Activated naive CD4-positive, alpha-beta T cell treated with Interleukin-2 at 50 U/mL for 16 hours (primary cell): Measurements from ENCODE around the gene STX8.
"Not testable (repeated sequence)": the region's sequence is repeated elsewhere in the genome, so short reads cannot be mapped to it uniquely, and the experiment has no call there.

ENCODE experiments used
- DNase-seq: peaks from one replicate; pipeline ENCODE4 v3.0.0-alpha.2; 2020

The STX8 gene

DNA sequence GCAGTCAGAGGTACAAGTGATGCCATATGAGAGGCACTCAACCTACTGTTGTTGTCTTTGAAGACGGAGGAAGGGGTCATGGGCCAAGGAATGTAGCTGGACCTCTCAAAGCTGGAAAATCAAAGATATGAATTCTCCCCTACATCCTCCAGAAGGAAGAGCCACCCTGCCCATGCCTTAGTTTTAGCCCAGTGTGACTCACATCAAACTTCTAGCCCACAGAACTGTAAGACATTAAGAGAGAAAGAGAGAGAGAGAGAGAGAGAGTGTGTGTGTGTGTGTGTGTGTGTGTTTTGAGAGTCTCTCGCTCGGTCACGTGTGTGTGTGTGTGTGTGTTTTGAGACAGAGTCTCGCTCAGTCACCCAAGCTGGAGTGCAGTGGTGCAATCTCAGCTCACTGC is 87.1 kb downstream of the STX8 start:
- DNase-seq = no peak

DNA sequence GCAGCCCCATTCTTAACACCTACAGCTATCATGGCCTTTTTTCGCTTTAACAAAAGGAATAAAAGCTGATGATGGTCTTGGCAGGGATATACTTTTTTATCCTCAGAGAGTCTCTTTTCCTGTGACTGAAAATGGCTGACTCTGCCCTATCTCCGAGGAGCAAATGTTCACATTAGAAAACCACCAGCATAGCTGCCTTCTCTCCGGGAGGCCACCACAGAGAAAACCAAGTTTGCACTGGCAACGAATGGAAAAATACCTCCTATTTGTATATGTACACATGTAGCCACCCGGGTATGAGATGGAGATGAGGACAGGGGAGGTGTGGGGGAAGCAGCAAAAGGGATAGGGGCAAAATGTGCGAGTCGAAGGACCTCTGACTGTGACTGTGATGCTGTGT is 88.2 kb downstream of the STX8 start:
- no peak for DNase-seq

DNA sequence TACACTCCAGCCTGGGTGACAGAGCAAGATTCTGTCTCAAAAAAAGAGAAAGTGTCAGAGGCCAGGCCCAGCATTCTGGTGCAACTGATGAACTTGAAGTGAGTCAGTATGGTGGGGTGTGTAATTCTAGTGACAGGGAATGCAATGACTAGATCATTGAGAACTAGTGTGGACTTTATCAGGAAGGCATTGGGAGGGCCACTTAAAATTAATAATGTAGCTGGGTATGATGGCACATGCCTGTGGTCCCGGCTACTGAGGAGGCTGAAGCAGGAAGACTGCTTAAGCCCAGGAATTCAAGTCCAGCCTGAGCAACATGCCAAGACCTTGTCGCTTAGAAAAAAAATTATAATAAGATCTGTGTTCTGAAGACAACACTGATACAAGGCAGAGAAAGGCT is 90.8 kb downstream of the STX8 start:
- no peak for DNase-seq

DNA sequence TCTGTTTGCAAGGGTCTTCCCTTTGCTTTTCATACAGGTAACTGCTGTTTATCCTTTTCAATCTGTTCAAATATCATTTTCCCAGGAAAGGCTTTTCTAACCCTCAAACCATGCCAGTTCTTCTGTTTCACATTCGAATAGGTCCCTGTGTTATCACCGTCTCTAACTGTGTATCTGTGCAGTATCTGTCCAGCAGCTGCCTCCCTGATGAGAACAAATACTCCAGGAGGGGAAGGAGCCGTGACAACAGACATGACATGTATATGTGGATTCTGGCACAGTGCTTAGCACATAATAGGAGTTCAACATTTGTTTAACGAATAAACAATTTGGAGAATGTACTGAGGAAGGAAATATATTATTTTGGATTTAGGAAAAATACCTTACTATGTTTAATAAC is 95.7 kb downstream of the STX8 start:
- DNase-seq = no peak

DNA sequence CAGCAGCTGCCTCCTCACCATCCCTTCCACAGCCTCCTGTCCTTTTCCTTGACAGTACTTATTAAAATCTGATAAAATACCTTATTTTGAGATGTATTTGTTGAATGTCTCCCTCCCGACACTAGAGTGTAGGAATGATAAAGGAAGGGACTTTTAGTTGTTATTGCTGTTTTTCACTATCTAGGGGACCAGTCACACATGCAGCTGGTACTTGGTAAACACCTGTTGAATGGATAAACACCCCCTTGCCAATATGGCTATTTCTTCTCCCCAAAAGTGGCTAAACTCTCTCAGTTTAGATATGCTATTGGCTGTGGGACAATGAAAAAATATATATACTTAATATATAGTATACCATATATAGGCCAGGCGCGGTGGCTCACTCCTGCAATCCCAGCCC is 96.7 kb downstream of the STX8 start:
- no peak for DNase-seq

DNA sequence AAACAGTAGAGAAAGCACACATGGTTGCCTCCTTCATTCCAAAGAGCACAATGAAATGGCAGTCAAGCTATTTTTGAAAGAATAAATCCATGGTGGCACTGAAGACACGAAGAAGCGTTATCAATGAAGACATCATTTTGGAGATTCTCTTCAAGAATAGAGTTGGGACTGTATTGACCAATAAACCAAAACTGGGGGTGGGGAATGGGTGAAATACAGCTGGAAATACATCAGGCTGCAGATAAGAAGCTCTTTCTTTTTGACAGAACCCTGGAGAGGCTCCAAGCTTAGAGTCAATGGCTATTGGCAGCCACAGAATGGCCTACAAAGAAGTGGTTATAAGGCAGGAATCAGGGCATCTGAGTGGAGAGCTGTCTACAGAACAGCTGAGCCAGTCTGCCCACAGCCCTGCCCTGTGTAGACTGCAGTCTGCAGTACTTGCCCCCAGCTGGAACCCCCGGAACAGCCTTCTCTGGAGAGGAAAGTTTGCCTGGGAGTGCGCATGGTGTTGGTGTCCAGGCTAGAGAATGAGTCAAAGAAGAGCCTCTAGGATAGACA is 100.4 kb downstream of the STX8 start:
- no peak for DNase-seq

DNA sequence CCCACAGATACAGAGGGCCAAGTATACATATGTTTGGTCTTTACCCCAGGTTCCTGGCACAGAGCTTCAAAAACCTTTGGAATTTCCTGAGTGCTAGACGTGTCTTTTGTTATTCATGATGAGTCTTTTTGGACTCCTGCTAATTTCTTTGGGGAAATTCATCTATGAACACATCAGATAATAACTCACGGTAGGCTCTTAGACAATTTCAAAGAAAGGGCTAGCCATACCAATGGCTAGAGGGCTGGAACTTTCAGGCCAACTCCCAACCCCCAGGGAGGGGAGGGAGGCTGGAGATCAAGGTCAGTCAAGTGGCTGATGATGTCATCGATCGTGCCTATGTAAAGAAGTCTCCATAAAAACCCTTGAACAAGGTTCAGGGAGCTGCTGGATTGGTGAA is 101.9 kb downstream of the STX8 start:
- no peak for DNase-seq

DNA sequence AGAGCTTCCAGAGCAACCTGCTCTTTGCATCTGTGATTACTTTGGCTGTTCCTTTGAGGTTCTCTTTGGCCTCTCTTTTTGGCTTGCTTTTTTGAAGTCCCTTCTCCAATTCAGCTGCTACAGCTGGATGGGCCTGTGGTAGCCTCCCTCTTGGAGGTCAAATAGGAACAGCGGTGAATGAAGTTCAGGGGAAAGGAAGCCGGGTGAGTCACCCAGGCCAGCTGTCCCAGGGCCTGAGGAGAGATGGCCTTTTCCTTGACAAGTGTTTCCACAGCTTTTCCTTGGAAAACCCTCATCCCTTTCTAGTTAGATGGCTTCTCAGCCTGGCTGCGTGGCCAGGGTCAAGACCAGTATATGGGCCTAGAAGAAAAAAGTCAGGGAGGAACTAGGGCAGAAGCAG is 103.1 kb downstream of the STX8 start:
- DNase-seq = no peak

DNA sequence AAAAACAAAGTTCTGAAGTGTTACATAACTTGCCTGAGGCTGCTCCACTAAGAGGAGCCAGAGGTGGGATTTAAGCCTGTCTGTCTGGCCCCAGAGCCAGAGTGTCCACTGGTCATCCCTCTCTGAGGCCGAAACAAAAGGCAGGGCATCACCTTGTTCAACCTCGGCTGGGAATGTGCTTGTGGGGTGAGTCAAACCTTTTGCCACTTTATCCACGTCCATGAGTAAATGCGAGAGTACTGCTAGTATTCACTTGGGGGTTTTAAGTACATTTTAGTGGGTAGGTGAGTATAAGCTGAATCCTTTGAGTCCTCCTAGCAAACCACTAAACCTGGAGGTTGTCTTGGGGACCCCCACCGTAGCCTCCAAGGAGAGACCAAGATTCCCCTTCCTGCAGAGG is 103.5 kb downstream of the STX8 start:
- no peak for DNase-seq

DNA sequence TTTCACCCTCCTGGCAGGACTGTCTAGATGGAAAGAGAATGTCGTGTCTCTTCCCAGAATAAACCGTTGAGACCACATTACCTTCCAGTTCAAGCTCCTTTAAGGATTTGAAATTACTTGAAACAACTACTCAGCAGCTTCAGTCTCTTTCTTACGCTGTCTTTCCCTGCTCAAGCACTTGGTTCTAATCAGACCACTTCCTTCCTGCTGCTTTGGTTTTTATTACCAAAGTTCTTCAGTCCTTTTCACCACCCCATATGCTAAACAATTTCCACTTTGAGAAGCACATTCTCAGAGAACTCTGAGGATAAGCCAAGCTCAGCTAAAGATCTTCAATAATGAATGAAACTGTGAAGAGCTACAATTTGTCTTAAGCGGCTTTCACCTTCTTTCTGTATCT is 105.4 kb downstream of the STX8 start:
- no peak for DNase-seq

DNA sequence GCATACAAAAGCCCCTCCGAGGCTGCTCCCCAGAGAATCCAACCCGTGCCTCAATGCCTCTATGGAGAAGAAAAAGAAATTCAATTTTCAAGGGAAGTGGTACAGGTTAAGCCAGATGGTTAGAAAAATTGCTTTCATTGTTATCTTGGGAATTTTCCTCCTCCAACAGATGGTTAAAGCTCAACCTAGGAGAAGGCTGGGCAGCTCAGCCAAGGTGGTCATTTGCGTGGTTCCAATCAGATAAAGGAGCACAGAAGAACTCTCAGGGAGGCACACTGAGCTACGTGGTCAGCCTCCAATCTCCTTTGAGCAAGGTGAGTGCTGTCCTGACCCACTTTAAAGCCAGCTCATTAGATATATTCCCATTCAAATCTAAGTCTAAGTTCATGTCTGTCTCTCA is 106.7 kb downstream of the STX8 start:
- no peak for DNase-seq

DNA sequence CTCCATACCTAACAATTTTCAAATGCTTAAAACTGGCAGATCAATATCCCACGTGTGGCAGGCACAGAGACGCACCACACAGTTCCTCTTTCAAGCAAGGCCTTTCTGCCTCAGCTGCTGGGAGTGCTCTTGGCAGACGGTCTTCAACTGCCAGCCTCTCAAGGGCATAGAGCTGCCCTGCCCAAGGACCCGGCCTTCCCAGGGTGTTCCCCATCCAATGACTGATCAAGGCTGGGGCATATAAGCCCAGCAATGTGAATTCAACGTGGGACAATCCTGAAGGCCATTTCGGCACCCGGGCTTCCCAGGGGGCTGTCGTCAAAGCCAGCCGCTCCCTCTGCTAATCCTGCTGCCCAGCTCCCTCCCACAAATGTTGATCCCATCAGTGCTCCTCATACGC is 107.1 kb downstream of the STX8 start:
- no peak for DNase-seq

DNA sequence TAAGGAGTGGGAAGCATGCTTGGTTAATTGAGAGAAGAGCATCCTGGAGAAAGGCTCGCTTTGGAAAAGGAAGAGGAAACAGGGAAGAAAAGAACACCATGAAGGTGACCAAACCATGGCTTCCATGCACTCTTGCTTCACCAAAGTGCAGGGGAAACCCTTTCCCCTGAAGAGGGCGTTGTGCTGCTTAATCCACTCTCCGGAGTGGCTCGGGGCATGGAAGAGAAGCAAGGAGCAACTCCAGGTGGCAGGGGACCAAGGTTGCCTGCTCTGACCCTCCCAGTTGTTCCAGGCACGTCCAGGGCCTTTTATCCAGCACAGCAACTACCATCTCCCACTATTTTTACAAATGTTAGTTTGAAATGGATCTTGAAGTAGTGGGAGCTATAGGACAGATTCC is 108.1 kb downstream of the STX8 start:
- no peak for DNase-seq

DNA sequence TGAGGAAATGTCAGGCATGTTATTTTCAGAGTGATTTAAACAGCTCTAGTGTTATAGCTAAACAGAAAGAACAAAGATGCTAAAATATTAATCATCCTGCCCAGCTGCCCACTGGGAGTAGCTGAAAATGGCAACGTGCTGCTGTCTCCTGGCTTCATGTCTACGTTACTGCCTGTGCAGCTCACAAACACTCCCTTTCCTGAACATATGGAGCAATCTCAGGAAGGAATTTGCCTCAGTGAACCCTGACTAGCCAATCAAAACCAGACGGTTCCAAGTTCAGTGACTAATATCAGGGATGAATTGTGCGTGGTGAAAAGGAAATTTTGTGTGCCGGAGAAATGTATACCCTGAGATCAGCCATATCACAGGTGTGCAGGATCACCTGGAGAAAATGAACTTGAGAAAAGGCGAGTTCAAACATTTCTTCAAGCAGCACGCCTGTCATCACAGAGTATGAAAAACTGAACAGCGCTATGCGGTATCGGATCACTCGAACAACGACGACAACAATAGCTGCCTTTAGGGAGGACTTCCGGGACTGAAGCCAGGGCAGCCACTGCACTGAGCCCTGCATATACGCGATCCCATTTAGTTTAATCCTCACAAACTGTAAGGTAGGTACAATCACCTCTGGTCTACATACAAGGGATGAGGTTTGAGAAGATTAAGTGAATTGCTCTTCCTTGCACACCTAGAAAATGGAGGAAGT is 110.3 kb downstream of the STX8 start:
- no peak for DNase-seq

DNA sequence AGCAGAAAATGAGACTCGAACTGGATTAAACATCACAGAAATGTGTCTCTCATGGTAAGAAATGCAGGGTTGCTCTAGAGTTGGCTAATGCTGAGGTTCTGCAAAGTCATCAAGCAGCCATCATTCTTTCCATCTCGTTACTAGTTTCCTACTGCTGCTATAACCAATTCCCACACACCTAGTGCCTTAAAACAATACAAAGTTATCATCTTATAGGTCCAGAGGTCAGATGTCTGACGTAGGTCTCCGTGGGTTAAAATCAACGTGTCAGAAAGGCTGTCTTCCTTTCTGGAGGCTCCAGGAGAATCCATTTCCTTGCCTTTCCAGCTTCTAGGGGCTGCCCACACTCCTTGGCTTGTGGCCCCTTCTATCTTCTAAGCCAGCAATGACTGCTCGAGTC is 118.6 kb downstream of the STX8 start:
- DNase-seq = no peak

DNA sequence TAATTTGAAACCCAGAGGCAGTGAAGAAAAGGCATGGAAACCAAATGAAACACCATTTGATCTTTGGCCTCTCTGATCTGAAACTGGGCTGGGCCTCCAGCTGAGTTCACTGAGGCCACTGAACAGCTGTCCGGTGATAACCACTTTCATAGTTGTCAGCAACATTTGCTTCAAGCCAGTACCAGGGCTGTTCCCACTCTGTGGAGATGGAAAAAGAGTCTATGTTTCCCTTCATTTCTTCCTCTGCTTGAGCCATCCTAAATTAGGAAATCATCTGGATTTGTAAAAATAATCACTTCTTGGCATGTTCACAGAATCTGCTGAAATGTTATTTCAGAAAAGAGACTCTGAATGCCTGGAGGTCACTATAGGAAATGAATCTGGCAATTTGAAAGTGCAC is 119.3 kb downstream of the STX8 start:
- no peak for DNase-seq

DNA sequence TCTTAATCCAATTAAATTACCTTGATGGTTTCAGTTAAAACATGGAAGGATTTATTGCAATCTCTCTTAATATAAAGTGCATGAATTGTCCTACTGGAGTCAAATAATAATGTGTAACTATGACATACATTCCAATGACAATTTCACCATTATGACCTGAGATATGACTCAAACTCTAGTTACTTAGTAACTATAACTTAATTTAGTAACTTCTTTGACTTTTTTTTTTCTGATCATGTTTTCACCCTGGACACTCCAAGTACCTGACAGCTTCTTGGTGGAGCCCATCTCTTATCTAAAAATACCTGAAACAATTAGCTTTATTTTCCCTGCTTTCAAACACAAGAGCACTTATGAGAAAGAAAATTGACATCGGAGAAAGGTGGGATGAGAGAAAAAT is 123.7 kb downstream of the STX8 start:
- no peak for DNase-seq

DNA sequence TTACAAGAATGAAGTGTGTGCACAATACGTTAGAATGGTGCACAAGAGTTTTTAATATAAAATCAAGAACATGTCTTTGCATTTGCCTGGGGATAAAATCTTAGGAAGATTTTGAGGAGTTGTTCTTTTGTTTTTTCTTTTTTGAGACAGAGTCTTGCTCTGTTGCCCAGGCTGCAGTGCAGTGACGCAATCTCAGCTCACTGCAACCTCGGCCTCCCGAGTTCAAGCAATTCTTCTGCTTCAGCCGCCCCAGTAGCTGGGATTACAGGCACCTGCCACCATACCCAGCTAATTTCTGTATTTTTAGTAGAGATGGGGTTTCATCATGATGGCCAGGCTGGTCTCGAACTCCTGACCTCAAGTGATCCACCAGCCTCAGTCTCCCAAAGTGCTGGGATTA is 128.3 kb downstream of the STX8 start:
- not testable (repeated sequence) for DNase-seq

DNA sequence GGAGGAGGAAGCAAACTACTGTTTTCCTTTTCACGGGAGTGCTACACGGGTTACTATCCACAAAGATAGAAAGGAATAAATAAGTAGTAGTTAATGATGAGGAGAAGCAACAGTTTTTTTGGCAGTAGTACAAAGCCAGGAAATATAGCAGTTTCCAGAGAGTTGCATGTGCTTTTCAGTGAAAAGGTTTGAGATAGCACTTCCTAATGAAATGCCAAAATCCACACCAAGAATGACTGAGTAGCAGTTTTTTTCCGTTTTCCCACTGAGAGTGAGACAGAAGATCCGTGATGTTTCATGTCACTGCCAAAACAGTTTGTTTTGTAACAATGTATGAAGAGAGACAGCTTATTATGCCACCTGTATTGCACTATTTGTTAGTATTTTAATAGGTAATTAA is 129.1 kb downstream of the STX8 start:
- no peak for DNase-seq

DNA sequence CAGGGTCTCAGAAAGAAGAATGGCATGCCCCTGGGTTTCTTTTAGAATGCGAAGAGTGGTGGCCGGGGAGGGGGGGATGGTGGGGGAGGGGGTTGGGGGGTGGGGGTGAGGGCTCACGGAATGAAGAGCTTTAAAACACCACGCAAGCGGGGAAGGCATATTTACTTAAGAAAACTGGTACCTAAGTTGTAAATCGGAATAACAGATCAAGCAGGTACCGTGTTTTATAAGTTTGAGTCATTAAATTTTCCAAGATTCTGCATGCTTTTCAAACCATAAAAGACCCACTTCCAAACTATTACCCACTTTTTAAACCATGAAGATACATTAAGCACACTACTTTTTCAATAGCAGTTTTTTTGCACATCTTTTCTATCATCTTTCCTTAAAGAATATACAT is 130.2 kb downstream of the STX8 start:
- no peak for DNase-seq

DNA sequence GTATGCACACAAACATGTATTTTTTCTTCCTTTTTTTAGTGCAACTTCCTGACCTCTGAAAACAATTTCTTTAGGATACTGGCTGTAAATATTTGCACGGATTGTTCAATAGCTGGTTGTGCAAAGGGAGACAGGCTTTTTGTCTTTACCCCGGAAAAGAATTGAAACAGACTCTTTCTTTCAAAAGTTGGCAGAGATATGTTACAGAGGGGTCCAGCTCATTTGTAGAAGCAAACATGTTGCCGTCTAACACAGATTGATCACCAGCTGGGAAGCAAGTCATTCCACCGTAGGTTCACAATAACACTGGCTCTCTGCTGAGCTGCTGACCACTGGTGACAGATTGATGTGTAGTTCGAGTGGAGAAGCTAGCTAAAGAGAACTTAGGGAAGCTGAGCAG is 130.9 kb downstream of the STX8 start:
- DNase-seq = no peak

DNA sequence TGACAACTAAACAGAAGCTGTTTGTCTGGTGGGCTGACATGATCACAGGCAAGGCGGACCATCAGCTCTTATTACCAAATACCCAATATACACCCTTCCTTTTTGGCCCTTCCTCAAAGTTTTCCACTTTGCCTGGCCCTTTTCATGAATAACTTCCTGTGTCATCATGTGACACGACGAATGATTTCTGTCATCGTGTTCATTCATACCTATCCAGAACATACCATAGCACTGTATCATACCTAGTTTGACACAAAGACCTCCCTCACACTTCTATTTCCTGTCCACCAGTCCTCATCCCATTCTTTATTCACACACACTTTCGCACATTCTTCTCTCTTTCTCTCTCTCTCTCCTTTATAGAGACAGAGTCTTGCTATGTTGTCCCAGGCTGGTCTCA is 131.8 kb downstream of the STX8 start:
- no peak for DNase-seq

DNA sequence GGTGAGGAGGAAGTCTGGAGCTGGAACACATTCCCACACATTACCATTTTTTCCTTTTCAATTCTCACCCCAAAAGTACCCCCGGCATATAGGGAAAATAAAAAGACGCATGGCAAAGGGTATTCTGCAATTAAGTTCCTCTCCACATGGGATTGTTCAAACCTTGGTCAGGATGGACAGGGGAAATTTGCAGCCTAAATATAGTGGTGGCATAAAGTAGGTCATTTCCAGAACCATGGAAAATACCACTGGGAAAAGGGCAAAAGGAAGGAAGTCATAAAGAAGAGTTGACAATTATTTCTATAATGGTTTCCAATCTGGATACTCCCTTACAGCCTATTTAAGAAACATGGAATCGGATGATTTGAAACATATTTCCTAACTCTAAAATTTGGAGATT is 135.8 kb downstream of the STX8 start:
- no peak for DNase-seq

DNA sequence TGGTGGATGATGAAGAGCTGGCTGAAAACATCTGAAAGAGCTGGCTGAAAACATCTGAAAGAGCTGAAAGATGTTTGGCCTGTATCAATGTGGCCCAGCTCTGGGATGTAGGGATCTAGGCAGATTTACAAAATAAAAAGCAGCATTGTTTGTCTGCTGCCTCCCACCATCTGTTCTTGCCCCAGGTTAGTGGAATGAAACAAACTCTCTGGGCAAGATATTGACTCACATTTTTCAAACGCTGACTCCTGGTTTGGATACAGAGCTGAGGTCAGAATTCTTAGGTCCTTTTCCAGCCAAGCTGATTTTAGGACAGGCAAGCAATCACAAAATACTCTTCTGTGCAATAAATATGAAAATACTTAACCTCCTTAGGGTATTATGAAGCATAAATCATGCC is 139.0 kb downstream of the STX8 start:
- DNase-seq = no peak

DNA sequence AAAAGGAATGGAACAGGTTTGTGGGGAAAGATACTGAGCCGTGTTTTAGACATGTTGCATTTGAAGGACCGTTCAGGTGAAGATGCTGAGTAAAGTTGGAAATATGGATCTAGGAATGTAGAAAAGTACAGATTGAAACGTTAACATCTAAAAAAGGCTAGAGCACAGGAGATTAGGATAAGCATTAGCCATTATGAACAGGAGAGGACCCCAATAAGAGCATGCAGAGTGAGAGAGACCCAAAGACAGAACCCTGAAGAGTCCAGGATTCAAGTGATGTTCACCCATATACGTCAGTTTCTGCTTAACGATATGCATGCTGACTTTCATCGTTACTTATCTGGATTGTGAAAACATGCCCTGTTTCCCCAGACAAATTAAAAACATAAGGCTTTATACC is 140.5 kb downstream of the STX8 start:
- DNase-seq = no peak
